ENCODE measurements around the gene MAPKAPK2.

MAPKAPK2 gene

GRCh38 chr1:206685334-206685768 lies 646 bp downstream of the MAPKAPK2 start:
- DNase-seq, result peak; percentile 61

- DNase-seq, result peak; percentile 64
Measured at GRCh38 chr1:206685769-206686477, 1.2 kb downstream of the MAPKAPK2 start.

GRCh38 chr1:206686478-206687249 lies 2.0 kb downstream of the MAPKAPK2 start:
- DNase-seq, result peak; percentile 33

- no peak for DNase-seq
Measured at GRCh38 chr1:206687251-206687914, 2.7 kb downstream of the MAPKAPK2 start.

- DNase-seq, result peak; percentile 8
Measured at GRCh38 chr1:206687915-206688442, 3.3 kb downstream of the MAPKAPK2 start.

- no peak for DNase-seq
Measured at GRCh38 chr1:206690516-206690915, 5.8 kb downstream of the MAPKAPK2 start.

- DNase-seq, result no peak
Measured at GRCh38 chr1:206691604-206692003, 6.9 kb downstream of the MAPKAPK2 start.

GRCh38 chr1:206693029-206693428 lies 8.3 kb downstream of the MAPKAPK2 start:
- DNase-seq, result no peak

- no peak for DNase-seq
Measured at GRCh38 chr1:206693592-206693991, 8.9 kb downstream of the MAPKAPK2 start.

GRCh38 chr1:206694171-206695124 lies 9.7 kb downstream of the MAPKAPK2 start:
- no peak for DNase-seq

- no peak for DNase-seq
Measured at GRCh38 chr1:206695733-206696132, 11.0 kb downstream of the MAPKAPK2 start.

- no peak for DNase-seq
Measured at GRCh38 chr1:206696812-206697585, 12.3 kb downstream of the MAPKAPK2 start.

- DNase-seq, result no peak
Measured at GRCh38 chr1:206698011-206698410, 13.3 kb downstream of the MAPKAPK2 start.

GRCh38 chr1:206699000-206699586 lies 14.4 kb downstream of the MAPKAPK2 start:
- no peak for DNase-seq

GRCh38 chr1:206699626-206700025 lies 14.9 kb downstream of the MAPKAPK2 start:
- DNase-seq, result no peak

GRCh38 chr1:206700445-206701036 lies 15.8 kb downstream of the MAPKAPK2 start:
- DNase-seq, result no peak

GRCh38 chr1:206702260-206702659 lies 17.6 kb downstream of the MAPKAPK2 start:
- DNase-seq, result no peak

- no peak for DNase-seq
Measured at GRCh38 chr1:206702803-206703202, 18.1 kb downstream of the MAPKAPK2 start.

- DNase-seq, result peak; percentile 71
Measured at GRCh38 chr1:206703661-206704060, 19.0 kb downstream of the MAPKAPK2 start.

GRCh38 chr1:206704226-206704625 lies 19.5 kb downstream of the MAPKAPK2 start:
- no peak for DNase-seq

- no peak for DNase-seq
Measured at GRCh38 chr1:206705191-206705590, 20.5 kb downstream of the MAPKAPK2 start.

All from stimulated activated CD4-positive, alpha-beta T cell treated with anti-CD3 and anti-CD28 coated beads, Interleukin-15, amount 100 ng/mL, for 24 hours (primary cell).